Psoas muscle (tissue), 8 donors: ENCODE measurements around the gene KSR1. TPM values are rescaled to one million over a fixed set of nuclear protein-coding genes. Genes with fewer than 3 reads are reported as not detected.
"Not testable (repeated sequence)": the region's sequence is repeated elsewhere in the genome, so short reads cannot be mapped to it uniquely, and the experiment has no call there.

ENCODE experiments used
- ATAC-seq, 4 donors: fragments of 200-7000 bp; cut with Tn5 transposase; one replicate each; pipeline ENCODE4 v1.9.1; 2020; ENCODE audit warnings: moderate library complexity in 3 of 4, mild to moderate bottlenecking in 2 of 4
- DNase-seq, 2 donors: peaks; one replicate each; pipeline ENCODE4 v3.0.0-alpha.2; 2020
- H3K27ac ChIP-seq: fragments of 200-600 bp; one replicate; pipeline ENCODE4 v1.8.0; 2022
- H3K27me3 ChIP-seq, 3 donors: fragments of 200-600 bp in 1 of 3; one replicate each; pipeline versions ENCODE4 v1.6.1 to v1.8.0; 2013 to 2022; ENCODE audit warnings: low read length in 2 of 3, mild to moderate bottlenecking in 2 of 3, moderate library complexity in 1 of 3; ENCODE audit not compliant: insufficient read depth in 3 of 3
- H3K36me3 ChIP-seq, 2 donors: fragments of 200-600 bp in 1 of 2; one replicate each; pipeline versions ENCODE4 v1.6.1 to v1.8.0; 2013 to 2022; ENCODE audit warnings: low read depth in 1 of 2, mild to moderate bottlenecking in 1 of 2, moderate library complexity in 1 of 2; ENCODE audit not compliant: insufficient read depth in 1 of 2
- H3K4me1 ChIP-seq: fragments of 200-600 bp; one replicate; pipeline ENCODE4 v1.8.0; 2022
- H3K4me3 ChIP-seq: fragments of 200-600 bp; one replicate; pipeline ENCODE4 v1.8.0; 2022; ENCODE audit warnings: mild to moderate bottlenecking
- H3K9me3 ChIP-seq: fragments of 200-600 bp; one replicate; pipeline ENCODE4 v1.8.0; 2022
- CTCF ChIP-seq: fragments of 200-600 bp; IDR thresholded peaks from one replicate; pipeline ENCODE4 v1.8.0; 2022; ENCODE audit warnings: antibody characterized with exemption
- WGBS, 3 donors: extraction: QIAGEN DNeasy Blood & Tissue Kit; methylation state at CpG; one replicate each; pipeline versions ENCODE4 v1.1.6 to v1.1.7; 2013; 5-methylcytosine and 5-hydroxymethylcytosine counted together
- intact Hi-C, 2 donors: fragments of 100-400 bp; cut with DNase I; formaldehyde crosslinking; loops; one replicate each; pipeline versions ENCODE4 v1.11.0 to v1.14.2; 2022
- polyA plus RNA-seq, 3 donors: library from polyadenylated mRNA; stranded (reverse); fragments of 200-250 nt; gene quantifications; one replicate each; pipeline ENCODE4 v1.2.3, GENCODE V29; 2013
- total RNA-seq, 4 donors: library from RNA; stranded (reverse); fragmentation: NEBNext Ultra II Directional in 2 of 4; extraction: Animal tissue kit (Norgen Biotek cat#: 25700) in 2 of 4; gene quantifications; one replicate each; pipeline versions ENCODE4 v1.2.1 to v1.2.4, GENCODE V29; 2021 to 2023
- donor health status: healthy with polysubstance abuse.
- donor health status: DM: no; HTN: no; CAD: no; lungs with moderate emphysema.
- donor health status: Bipolar disorder and iron deficiency.
- donor health status: healthy.
- donor health status: DM: yes; HTN: yes; CAD: no.
- donor health status: DM: no; HTN: no; CAD: no.
- donor health status: DM: no; HTN: no; CAD: no.
- donor health status: DM: yes; HTN: yes; CAD: no.

KSR1 gene
- total and polyA plus RNA-seq, 7 donors: 7.8 to 93.0 (median 46.5) TPM

- intact Hi-C loops: loop anchor here (10.0 kb wide), 2 partner anchors 144 to 254 kb away; no protein-coding TSS in a partner anchor
Observed at GRCh38 chr17:27498615-27499309, 42.5 kb downstream of the KSR1 start.

GRCh38 chr17:27499451-27500265 is 43.4 kb downstream of the KSR1 start:
- Histone ChIP-seq H3K9me3 (no peaks in the 10 kb centered on the region), H3K27ac (no peak overlapping the region), H3K27me3 (no peaks in the 10 kb centered on the region), H3K4me3 (no peak overlapping the region), H3K36me3 (no peaks in the 10 kb centered on the region), H3K4me1 (peaks cover 17% of the 10 kb centered on the region)
- no peak for DNase-seq
- 81 to 93% (median 86%) methylated on average over 11 of the region's 11 CpGs for WGBS, 3 donors
- TF ChIP-seq CTCF: no peak
- intact Hi-C loops: loop anchor here (5.0 to 10.0 kb wide), 4 partner anchors 37 to 255 kb away; no protein-coding TSS in a partner anchor
- ATAC-seq: no peak

More at GRCh38 chr17:27498615-27499309, 42.5 kb downstream of the KSR1 start:
- H3K4me3 ChIP-seq: no peak overlapping the region
- H3K27ac ChIP-seq: no peak overlapping the region
- 96 to 98% (median 96%) methylated on average over 8 of the region's 8 CpGs for WGBS, 3 donors
- no peak for TF ChIP-seq CTCF
- ATAC-seq (no peak), DNase-seq (no peak)
- no peaks in the 10 kb centered on the region for H3K9me3 ChIP-seq
- no peaks in the 10 kb centered on the region for H3K27me3 ChIP-seq
- peaks cover 24% of the 10 kb centered on the region for H3K4me1 ChIP-seq
- no peaks in the 10 kb centered on the region for H3K36me3 ChIP-seq

- not testable (repeated sequence) for H3K27ac ChIP-seq, H3K4me3 ChIP-seq, DNase-seq, ATAC-seq, H3K4me1 ChIP-seq, H3K27me3 ChIP-seq, H3K36me3 ChIP-seq, H3K9me3 ChIP-seq
- intact Hi-C loops: loop anchor here in 1 of 2 donors (5.0 to 10.0 kb wide), 2 partner anchors 39 to 53 kb away; no protein-coding TSS in a partner anchor
- 94 to 96% (median 94%) methylated on average over 3 of the region's 3 CpGs for WGBS, 3 donors
Observed at GRCh38 chr17:27501338-27501737, 45.1 kb downstream of the KSR1 start.

- Histone ChIP-seq H3K4me3 (no peak overlapping the region), H3K27ac (no peak overlapping the region), H3K27me3 (no peaks in the 10 kb centered on the region), H3K36me3 (no peaks in the 10 kb centered on the region), H3K9me3 (no peaks in the 10 kb centered on the region), H3K4me1 (peaks cover 4% of the 10 kb centered on the region)
- WGBS, 3 donors: 20 to 34% (median 22%) methylated on average over 12 of the region's 12 CpGs
- intact Hi-C loops: loop anchor here in 1 of 2 donors (5.0 to 10.0 kb wide), 2 partner anchors 40 to 52 kb away; no protein-coding TSS in a partner anchor
- no peak for TF ChIP-seq CTCF
- peak; percentile 48 to 84 (median 78) for ATAC-seq
- DNase-seq: peak in 1 of 2 donors; percentile 33
Observed at GRCh38 chr17:27502526-27503324, 46.5 kb downstream of the KSR1 start.
